HT-29 (cell line): Measurements from ENCODE around the gene YBX2. TPM values are rescaled to one million over a fixed set of nuclear protein-coding genes. Genes with fewer than 3 reads are reported as not detected.

Experiments
- DNase-seq: peaks from one replicate; pipeline ENCODE4 v3.0.0-alpha.2; 2015; ENCODE audit warnings: low spot score
- total RNA-seq: library from RNA; depleted of rRNA; stranded (reverse); fragments of >200 nt; shearing (Covaris generic); gene quantifications from 2 replicates; pipeline ENCODE4 v1.2.3, GENCODE V29; 2014

The YBX2 gene
- total RNA-seq, 1 experiment from 2014 or later = 19.4 TPM

- DNase-seq = no peak
These were observed 27.7 kb downstream of the YBX2 start for GRCh38 chr17:7266784-7267183.

DNA sequence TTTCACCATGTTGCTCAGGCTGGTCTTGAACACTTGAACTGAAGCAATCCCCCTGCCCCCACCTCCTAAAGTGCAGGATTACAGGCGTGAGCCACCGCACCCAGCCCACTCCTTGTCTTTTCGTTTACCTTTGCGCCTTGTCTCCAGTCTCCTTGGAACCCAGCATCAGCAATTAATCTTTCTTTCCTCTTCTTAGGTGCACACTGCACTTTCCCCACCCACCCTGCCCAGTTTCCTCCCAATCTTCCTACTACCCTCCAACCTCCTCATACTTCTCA lies 30.7 kb downstream of the YBX2 start:
- DNase-seq = no peak

GRCh38 chr17:7262935-7263800 lies 31.3 kb downstream of the YBX2 start:
- DNase-seq = peak; percentile 85

DNA sequence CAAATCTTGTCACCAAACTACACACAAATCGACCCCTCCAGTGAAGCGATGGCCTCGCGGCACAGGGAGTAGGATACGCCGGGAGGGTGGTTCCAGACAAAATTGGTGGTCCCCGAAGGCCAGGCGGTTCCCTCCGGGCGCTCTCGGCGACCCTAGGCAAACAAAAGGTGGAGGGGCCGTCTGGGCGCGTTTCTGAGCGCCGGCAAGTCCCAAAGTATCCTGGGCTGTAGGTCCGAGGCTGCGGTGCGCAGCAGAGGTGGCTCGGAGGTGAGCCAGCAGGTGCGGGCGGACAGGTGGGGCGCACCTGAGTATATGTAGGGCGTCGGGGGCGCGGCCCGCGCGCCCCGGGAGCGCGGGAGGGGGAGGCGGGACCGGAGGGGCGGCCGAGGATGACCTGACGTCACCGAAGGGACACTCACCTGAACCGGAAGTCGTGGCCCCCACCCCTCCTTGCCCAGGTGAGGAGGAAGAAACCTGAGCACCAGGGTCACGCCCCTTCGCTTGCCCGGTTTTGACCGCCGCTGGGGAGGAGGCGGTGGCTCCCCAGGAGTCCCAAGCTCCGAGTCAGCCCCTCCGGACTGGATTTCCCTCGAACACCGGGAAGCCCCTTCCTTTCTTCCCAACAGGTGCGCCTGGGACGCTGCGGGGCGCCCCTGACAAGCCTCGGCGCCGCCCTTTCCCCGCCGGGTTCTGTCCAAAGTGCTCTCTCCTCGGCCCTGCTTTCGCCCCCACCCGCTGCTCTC lies 32.1 kb downstream of the YBX2 start, which contains the start of gene CLDN7:
TSS of gene CLDN7 (minus strand) at position 287 of the 743 bp plus-strand sequence. CDS start 435 bp downstream, outside the sequence.
- peak; percentile 92 for DNase-seq

GRCh38 chr17:7261379-7262191 lies 32.9 kb downstream of the YBX2 start:
- DNase-seq = no peak

DNA sequence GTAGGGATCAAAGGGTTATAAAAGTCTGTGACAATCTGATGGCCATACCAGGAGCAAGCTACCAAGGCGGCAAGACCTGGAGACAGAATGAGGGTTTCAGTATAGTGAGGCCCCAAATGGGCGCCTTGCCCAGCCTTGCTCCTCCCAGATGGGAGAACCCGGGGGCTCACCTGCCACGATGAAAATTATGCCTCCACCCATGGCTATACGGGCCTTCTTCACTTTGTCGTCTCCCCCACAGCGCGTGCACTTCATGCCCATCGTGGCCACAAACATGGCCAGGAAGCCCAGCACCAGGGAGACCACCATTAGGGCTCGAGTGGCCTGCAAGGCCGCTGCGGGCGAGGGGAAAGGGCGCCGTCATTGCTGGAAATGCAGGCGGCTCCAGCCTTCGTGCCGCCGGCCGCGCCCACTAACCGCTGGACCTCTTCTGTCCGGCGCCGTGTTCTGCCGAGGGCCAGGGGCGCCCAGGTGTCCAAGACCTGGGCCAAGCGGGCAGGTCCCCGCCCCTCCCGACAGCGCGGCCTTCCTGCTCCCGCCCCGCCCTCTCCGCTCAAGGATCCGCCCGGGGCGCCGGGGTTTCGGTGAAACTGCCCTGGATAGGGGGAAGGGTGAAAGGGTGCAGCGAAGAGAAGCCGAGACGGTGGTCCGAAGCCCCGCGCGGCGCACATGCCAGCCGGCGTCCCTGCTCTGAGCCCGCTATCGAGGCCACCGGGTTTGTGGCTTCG lies 33.6 kb downstream of the YBX2 start:
- peak; percentile 73 for DNase-seq

GRCh38 chr17:7260151-7260550 lies 34.3 kb downstream of the YBX2 start:
- DNase-seq = no peak

DNA sequence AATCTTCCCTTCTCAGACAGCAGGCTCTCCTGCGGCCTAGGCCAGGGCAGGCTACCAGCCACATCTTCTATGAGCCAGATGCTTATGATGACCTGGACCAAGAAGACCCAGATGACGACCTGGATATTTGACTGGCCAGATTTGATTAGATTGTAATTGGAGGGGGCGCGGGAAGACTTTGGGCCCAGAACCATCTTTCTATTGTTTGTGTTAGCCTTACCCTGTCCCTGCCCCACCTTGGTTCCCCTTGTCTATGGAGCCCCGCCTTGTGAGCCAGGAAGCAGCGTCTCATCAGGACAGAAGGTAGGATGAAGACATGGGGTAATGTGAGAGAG lies 34.9 kb downstream of the YBX2 start:
- DNase-seq = no peak

- peak; percentile 74 for DNase-seq
These were observed 35.5 kb downstream of the YBX2 start for GRCh38 chr17:7258731-7259554.

- DNase-seq = no peak
These were observed 37.5 kb downstream of the YBX2 start for GRCh38 chr17:7256766-7257456.

DNA sequence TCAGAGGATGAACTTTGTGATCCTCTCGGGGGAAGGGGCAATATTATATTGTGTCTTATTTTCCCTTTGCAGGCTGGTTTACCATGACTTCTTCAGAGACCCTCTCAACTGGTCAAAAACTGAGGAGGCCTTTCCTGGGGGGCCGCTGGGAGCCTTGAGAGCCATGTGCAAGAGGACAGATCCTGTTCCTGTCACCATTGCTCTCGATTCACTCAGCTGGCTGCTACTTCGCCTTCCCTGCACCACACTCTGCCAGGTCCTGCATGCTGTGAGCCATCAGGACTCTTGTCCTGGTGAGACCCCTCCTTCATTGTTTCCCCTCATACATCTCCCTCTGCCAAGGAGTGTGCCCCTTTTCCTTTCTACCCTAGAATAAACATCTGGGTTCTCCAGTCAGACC lies 39.9 kb downstream of the YBX2 start:
- DNase-seq = no peak

DNA sequence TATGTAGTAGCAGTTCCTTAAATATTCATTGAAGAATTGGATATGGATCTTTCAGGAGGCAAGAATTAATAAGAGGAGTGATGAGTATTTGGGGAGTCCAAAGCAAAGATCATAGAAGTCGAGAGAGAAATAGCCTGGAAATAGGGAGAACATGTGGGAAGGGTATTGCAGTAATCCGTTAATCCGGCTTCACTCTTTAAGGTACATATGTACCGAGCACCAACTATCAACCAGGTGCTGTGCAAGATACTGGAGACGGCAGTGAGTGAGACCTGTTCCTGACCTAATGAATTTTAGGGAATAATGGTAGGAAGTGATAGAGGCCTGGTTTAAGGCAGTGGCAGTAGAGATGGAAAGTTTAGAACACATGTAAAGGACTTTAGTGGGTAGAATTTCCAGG lies 41.4 kb downstream of the YBX2 start:
- peak; percentile 21 for DNase-seq

- peak; percentile 84 for DNase-seq
These were observed 42.0 kb downstream of the YBX2 start, which contains the start of gene ELP5 for GRCh38 chr17:7252176-7253043. Gene ELP5, plus strand, starts transcription at chr17:7252215. Its CDS starts 336 bp downstream, at chr17:7252551.

- DNase-seq = peak; percentile 96
These were observed 42.7 kb downstream of the YBX2 start, which contains the start of gene CTDNEP1 for GRCh38 chr17:7251661-7252175. Gene CTDNEP1, minus strand, starts transcription at chr17:7251734. Its CDS starts 438 bp downstream, at chr17:7251296.

DNA sequence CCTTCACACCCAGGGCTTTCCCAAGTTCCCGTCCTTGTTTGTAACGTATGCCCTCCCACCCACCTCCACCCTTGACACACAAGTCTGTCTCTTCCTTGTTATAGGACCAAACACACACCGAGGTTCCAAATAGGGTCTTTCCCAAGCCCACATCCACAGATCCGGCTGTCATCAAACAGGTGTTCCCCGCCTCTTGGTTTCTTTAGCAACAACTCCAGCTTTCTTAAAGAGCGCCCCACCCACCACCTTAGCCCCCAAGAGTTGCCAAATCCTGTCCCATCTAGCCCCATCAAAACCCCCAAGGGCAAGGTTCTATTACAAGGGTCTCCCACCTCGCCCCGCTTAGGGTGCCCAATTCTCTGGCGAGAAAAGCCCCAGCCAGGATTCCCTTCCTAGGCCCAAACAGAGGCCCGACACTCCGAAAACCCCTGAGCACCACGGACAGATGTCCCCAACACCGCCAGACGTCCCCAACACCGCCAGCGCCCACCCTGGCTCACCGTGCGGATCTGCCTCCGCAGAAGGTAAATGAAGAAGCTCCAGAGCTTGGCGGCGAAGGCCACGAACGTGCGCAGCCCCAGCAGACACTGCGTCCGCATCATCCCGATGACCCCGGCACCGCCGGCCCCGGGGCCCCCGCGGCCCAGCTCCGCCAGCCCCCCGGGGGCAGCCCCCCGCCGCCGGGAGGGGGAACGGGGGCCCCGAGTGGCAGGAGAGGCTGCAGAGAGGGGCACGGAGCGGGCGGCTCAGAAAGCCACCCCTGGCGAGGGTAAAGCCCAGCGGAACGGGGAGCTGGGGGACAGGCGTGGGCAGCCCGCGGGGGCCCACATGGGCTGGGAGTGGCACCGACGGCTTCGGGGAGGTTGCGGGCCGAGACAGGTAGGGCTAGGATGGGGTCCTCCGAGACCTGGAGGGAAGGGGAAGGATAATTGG lies 43.5 kb downstream of the YBX2 start:
- DNase-seq = no peak

DNA sequence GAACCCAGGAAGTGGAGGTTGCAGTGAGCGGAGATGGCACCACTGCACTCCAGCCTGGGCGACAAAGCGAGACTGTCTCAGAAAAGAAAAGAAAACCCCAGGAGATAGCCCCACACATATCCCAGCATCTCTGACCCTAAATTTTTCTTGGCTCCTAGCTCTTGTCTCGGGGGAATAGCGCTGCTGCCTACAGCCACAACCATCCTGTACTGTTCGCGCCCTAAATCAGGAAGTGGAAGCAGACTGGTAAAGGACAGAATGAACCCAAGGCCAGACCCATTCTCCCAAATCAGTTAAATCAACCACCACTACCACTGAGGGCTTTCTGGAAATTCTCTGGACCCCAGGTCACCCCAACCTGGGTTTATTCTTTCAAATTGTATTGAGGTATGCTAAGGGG lies 44.6 kb downstream of the YBX2 start:
- DNase-seq = no peak

GRCh38 chr17:7249214-7249613 lies 45.2 kb downstream of the YBX2 start:
- no peak for DNase-seq
